NOMO-1 treated with DMSO at 0.1 percent for 48 hours (cell line): ENCODE measurements around the gene VGLL4.

ENCODE experiments used
- DNase-seq: peaks from one replicate; lab custom pipeline; 2025; ENCODE audit not compliant: unreplicated experiment; lab: John Stamatoyannopoulos, UW

The VGLL4 gene

GRCh38 chr3:11552289-11553264 is 91.1 kb downstream of the VGLL4 start:
- DNase-seq = no peak

GRCh38 chr3:11551036-11551435 is 92.7 kb downstream of the VGLL4 start:
- DNase-seq = no peak

- DNase-seq = no peak
Observed at GRCh38 chr3:11549580-11550140, 94.1 kb downstream of the VGLL4 start.

GRCh38 chr3:11548721-11549131 is 95.0 kb downstream of the VGLL4 start:
- DNase-seq = no peak

- no peak for DNase-seq
Observed at GRCh38 chr3:11547498-11547897, 96.2 kb downstream of the VGLL4 start.

GRCh38 chr3:11546657-11547302 is 96.9 kb downstream of the VGLL4 start:
- DNase-seq = no peak

GRCh38 chr3:11545186-11545851 is 98.4 kb downstream of the VGLL4 start:
- no peak for DNase-seq

- DNase-seq = no peak
Observed at GRCh38 chr3:11544412-11545181, 99.1 kb downstream of the VGLL4 start.

GRCh38 chr3:11543948-11544387 is 99.7 kb downstream of the VGLL4 start:
- no peak for DNase-seq

- DNase-seq = no peak
Observed at GRCh38 chr3:11543141-11543947, 100.4 kb downstream of the VGLL4 start.

- DNase-seq = no peak
Observed at GRCh38 chr3:11542551-11542950, 101.2 kb downstream of the VGLL4 start.

GRCh38 chr3:11541321-11542303 is 102.1 kb downstream of the VGLL4 start:
- no peak for DNase-seq

GRCh38 chr3:11539677-11540076 is 104.0 kb downstream of the VGLL4 start:
- DNase-seq = no peak

- DNase-seq = no peak
Observed at GRCh38 chr3:11539218-11539617, 104.5 kb downstream of the VGLL4 start.

GRCh38 chr3:11538581-11538980 is 105.1 kb downstream of the VGLL4 start:
- no peak for DNase-seq

GRCh38 chr3:11536936-11537612 is 106.6 kb downstream of the VGLL4 start:
- DNase-seq = peak; percentile 18

GRCh38 chr3:11536132-11536935 is 107.4 kb downstream of the VGLL4 start:
- no peak for DNase-seq
